Upper lobe of left lung (tissue), 4 donors: ENCODE data around the gene ADAMTS12.

ENCODE experiments used
- CTCF ChIP-seq, 6 experiments: fragments of 450-650 bp in 4 of 6; fragments of 200-600 bp in 2 of 6; sonication (generic) in 2 of 6; IDR thresholded peaks; one replicate each; pipeline ENCODE4 v1.5.1; 2016 to 2019; ENCODE audit warnings: antibody characterized with exemption in 6 of 6
- EP300 ChIP-seq, 4 donors: sonication (generic); formaldehyde crosslinking; IDR thresholded peaks; one replicate each; pipeline ENCODE4 v1.5.1; 2017; ENCODE audit warnings: antibody characterized with exemption in 4 of 4, control low read depth in 2 of 4

DNA sequence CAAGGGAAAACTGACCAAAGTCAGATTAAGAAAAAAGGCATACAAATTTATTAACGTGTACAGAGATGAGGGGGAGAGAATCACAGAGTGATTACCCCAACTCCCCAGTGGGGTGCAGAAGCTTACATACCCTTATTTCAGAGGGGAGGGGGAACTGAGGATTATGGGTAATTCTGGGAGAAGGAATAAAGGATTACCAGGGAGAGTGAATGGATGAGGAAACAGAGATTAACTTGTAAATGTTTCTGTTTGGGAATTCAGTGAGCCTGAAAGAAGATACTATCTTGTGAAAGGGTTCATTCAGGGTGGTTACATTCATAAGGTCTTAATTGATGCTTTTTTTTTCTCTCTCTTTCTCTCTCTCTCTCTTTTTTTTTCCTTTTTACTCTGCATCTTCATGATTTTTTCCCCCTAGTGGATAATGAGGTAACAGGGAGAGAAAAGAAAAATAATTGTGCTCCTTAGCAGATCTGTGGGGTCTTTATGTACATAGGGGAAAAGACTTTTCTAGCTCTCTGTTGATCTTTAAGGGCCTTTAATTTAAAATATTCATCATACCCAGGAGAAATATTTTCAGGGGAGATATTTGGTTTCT, 401.6 kb downstream of the ADAMTS12 start:
- TF ChIP-seq CTCF (IDR thresholded peaks at IDR 0.05) (no peak), EP300 (IDR thresholded peaks at IDR 0.05) (no peak)
